ENCODE measurements around the gene OR11G2.
"Not testable (repeated sequence)": the region's sequence is repeated elsewhere in the genome, so short reads cannot be mapped to it uniquely, and the experiment has no call there.

The OR11G2 gene

DNA sequence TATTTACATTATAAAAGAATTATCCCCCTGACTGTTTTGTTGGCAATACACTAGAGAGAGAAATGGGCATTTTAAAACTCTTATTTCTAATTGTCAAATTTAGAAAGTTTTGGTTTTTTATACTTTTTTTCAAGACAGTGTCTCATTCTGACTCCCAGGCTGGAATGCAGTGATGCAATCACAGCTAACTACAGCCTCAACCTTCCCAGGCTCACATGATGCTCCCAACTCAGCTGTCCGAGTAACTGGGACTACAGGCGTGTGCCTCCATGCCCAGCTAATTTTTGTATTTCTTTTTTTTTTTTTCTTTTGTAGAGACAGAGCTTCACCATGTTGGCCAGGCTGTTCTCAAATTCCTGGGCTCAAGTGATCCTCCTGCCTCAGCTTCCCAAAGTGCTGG, 24.5 kb downstream of the OR11G2 start:
- POLR2A ChIA-PET, result no interaction called here
- no peak for DNase-seq (ENCODE audit: extremely low spot score)
- TF ChIP-seq, protein P1, sequence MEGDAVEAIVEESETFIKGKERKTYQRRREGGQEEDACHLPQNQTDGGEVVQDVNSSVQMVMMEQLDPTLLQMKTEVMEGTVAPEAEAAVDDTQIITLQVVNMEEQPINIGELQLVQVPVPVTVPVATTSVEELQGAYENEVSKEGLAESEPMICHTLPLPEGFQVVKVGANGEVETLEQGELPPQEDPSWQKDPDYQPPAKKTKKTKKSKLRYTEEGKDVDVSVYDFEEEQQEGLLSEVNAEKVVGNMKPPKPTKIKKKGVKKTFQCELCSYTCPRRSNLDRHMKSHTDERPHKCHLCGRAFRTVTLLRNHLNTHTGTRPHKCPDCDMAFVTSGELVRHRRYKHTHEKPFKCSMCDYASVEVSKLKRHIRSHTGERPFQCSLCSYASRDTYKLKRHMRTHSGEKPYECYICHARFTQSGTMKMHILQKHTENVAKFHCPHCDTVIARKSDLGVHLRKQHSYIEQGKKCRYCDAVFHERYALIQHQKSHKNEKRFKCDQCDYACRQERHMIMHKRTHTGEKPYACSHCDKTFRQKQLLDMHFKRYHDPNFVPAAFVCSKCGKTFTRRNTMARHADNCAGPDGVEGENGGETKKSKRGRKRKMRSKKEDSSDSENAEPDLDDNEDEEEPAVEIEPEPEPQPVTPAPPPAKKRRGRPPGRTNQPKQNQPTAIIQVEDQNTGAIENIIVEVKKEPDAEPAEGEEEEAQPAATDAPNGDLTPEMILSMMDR (IDR thresholded peaks at IDR 0.05; ENCODE audit: control extremely low read depth, extremely low read depth, low read depth, missing control alignments), result no peak
- CTCF ChIA-PET, result interaction anchor here (1.3 kb wide), 1 partner anchor 13 kb away, joined by 3 read pairs; no protein-coding TSS in a partner anchor

- ChIA-PET POLR2A (no interaction called here), CTCF (no interaction called here)
- no peak for DNase-seq (ENCODE audit: extremely low spot score)
- TF ChIP-seq, protein P1 (IDR thresholded peaks at IDR 0.05; ENCODE audit: control extremely low read depth, extremely low read depth, low read depth, missing control alignments), result no peak
These were observed 28.3 kb downstream of the OR11G2 start for GRCh38 chr14:20219033-20219432.

DNA sequence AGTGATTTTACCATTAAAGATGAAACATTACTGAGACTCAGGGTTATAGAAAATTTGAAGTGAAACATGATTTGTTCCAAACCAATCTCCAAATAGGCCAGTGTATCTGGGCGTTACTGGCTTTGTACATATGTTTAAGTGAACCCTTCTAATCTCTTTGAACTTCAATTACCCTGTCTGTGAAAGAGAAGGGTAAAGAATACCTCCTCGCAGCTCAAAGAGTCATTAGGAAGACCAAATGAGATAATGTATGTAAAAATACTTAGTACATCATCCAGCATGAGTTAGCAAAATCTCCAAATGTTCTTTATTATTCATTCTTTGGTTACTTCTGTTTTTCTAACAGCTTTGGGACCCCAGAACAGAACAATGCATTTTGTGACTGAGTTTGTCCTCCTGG, 32.7 kb downstream of the OR11G2 start, which contains the start of gene OR11H6:
Gene OR11H6, plus strand, starts transcription at position 301 of the 400 bp plus-strand sequence. Its CDS starts 0 bp downstream, at position 301.
- POLR2A ChIA-PET, result no interaction called here
- CTCF ChIA-PET, result no interaction called here
- TF ChIP-seq, protein P1 (IDR thresholded peaks at IDR 0.05; ENCODE audit: control extremely low read depth, extremely low read depth, low read depth, missing control alignments), result no peak
- DNase-seq (ENCODE audit: extremely low spot score), result no peak

DNA sequence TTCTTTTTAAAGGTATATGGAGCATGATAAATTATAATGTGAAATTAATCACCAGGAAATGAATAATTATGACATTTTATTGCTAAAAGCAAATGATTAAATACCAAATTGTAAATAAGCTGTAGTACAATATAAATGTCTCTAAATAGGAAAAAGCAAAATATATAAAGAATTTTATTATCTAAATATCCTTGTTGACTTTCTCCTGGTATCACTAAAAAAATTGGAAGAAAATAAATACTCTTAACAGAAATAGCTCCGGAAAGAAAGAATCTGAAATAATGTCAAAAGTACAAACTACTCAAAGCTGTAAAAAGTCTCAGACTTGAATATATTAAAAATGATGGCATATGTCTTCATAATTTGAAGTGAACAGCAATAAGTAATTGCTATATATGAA, 38.0 kb downstream of the OR11G2 start, which contains the start of gene OR11H7:
Gene OR11H7, plus strand, starts transcription at position 301 of the 400 bp plus-strand sequence.
- TF ChIP-seq, protein P1 (IDR thresholded peaks at IDR 0.05; ENCODE audit: control extremely low read depth, extremely low read depth, low read depth, missing control alignments), result no peak
- POLR2A ChIA-PET, result no interaction called here
- CTCF ChIA-PET, result interaction anchor here (0.9 kb wide), 1 partner anchor 14 kb away, joined by 3 read pairs; no protein-coding TSS in a partner anchor
- no peak for DNase-seq (ENCODE audit: extremely low spot score)

GRCh38 chr14:20235415-20235814, 44.7 kb downstream of the OR11G2 start:
- not testable (repeated sequence) for DNase-seq (ENCODE audit: extremely low spot score)

GRCh38 chr14:20247646-20248246, 57.0 kb downstream of the OR11G2 start:
- ChIA-PET POLR2A (no interaction called here), CTCF (interaction anchor here (0.7 kb wide), 1 partner anchor 11 kb away, joined by 3 read pairs; no protein-coding TSS in a partner anchor)
- peak; percentile 10 for DNase-seq (ENCODE audit: extremely low spot score)
- TF ChIP-seq, protein P1 (IDR thresholded peaks at IDR 0.05; ENCODE audit: control extremely low read depth, extremely low read depth, low read depth, missing control alignments), result peak; percentile 33

More at GRCh38 chr14:20235415-20235814, 44.7 kb downstream of the OR11G2 start:
- POLR2A ChIA-PET, CTCF ChIA-PET: not testable (repeated sequence)
